ENCODE measurements around the gene RAB37. TPM values are rescaled to one million over a fixed set of nuclear protein-coding genes. Genes with fewer than 3 reads are reported as not detected.

RAB37 gene
- total RNA-seq, 1 experiment from 2014 or later, result 2.5 TPM

DNA sequence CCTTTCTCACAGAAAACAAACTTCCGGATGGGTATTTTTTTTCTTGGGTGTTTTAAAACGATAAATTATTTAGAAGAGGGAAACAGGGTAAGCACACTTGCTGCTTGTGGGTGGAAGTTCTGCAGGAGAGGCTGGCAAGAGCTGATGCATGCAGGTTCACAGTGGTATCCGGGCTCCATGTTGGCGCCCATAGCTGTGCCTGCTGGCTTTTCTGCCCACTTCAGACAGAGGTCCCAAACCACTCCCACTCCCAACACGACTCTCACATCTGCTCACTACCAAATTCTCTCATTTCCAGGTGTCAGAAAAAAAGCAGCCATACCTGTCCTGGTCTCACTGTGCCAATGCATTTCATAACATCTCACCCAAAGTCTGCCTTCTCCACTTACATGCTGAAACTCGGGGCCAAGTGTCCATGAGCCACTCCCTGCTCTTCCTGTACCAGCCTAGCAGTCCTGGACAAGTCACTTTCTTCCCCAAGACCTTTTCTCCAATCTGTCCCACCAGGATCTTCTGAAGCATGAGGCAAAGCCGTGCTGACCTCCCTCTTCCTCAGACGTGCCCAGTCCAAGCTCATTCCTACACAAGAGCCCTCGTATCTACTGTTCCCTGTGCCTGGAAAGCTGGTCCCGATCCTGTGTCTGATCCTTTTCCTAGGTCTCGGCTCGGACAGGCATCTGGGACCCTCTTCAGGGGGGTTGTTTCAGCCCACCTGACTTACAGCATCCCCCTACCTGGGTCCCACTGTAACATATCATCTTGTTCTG, 25.8 kb upstream of the RAB37 start:
- no peaks in the 10 kb centered on the region for H3K9me3 Mint-ChIP-seq
- H3K14ac ChIP-seq (ENCODE audit: insufficient read depth, low read length), result no peak overlapping the region
- no peaks in the 10 kb centered on the region for H3K27me3 ChIP-seq (ENCODE audit: insufficient read depth, low read length)
- no peak overlapping the region for H4K8ac ChIP-seq (replicated peaks; ENCODE audit: insufficient read length, low read depth, low read length)
- H2AK5ac ChIP-seq (ENCODE audit: insufficient read length, low read length), result no peak overlapping the region
- H3K27ac ChIP-seq (ENCODE audit: insufficient read length, low read depth, low read length), result no peak overlapping the region
- H4K20me1 ChIP-seq (ENCODE audit: control insufficient read depth, insufficient read depth, insufficient read length), result no peaks in the 10 kb centered on the region
- no peak overlapping the region for H3K4me2 ChIP-seq (ENCODE audit: insufficient read depth, insufficient read length, low read length)
- no peaks in the 10 kb centered on the region for H3K79me1 ChIP-seq (ENCODE audit: insufficient read depth, low read depth, low read length, poor library complexity, severe bottlenecking)
- no peak overlapping the region for H3K23ac ChIP-seq (ENCODE audit: insufficient read length, low read depth, low read length)
- H3K9me3 ChIP-seq (ENCODE audit: control insufficient read depth, low read depth, low read length), result no peaks in the 10 kb centered on the region
- no peak overlapping the region for H3K4ac ChIP-seq (ENCODE audit: low read depth, low read length)
- TF ChIP-seq, protein P1, sequence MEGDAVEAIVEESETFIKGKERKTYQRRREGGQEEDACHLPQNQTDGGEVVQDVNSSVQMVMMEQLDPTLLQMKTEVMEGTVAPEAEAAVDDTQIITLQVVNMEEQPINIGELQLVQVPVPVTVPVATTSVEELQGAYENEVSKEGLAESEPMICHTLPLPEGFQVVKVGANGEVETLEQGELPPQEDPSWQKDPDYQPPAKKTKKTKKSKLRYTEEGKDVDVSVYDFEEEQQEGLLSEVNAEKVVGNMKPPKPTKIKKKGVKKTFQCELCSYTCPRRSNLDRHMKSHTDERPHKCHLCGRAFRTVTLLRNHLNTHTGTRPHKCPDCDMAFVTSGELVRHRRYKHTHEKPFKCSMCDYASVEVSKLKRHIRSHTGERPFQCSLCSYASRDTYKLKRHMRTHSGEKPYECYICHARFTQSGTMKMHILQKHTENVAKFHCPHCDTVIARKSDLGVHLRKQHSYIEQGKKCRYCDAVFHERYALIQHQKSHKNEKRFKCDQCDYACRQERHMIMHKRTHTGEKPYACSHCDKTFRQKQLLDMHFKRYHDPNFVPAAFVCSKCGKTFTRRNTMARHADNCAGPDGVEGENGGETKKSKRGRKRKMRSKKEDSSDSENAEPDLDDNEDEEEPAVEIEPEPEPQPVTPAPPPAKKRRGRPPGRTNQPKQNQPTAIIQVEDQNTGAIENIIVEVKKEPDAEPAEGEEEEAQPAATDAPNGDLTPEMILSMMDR (conservative IDR thresholded peaks at IDR 0.05), result no peak
- no peak overlapping the region for H3T11ph ChIP-seq (ENCODE audit: low read length)
- no peak overlapping the region for H2AFZ ChIP-seq (ENCODE audit: low read length)
- no peaks in the 10 kb centered on the region for H3K23me2 ChIP-seq (ENCODE audit: insufficient read length, low read depth, low read length, poor library complexity, severe bottlenecking)
- no peak overlapping the region for H2BK12ac ChIP-seq (ENCODE audit: insufficient read length, low read depth, low read length)
- no peak for DNase-seq
- no CpG with 5 or more reads among the region's 12 CpGs for WGBS (ENCODE audit: extremely low coverage, insufficient read length, low lambda C conversion rate)
- H3K27ac Mint-ChIP-seq, result no peak overlapping the region
- H3K56ac ChIP-seq (ENCODE audit: insufficient read length, low read depth, low read length), result no peak overlapping the region
- H2BK15ac ChIP-seq (ENCODE audit: low read depth, low read length), result no peak overlapping the region
- H2BK5ac ChIP-seq (ENCODE audit: insufficient read length, low read length), result no peak overlapping the region
- no peak overlapping the region for H3K4me3 Mint-ChIP-seq
- no peak overlapping the region for H4K91ac ChIP-seq (ENCODE audit: insufficient read length, low read depth, low read length)
- no peaks in the 10 kb centered on the region for H3K36me3 Mint-ChIP-seq (ENCODE audit: insufficient read depth in 1 of 3, low read depth in 3 of 3)
- H3K79me2 ChIP-seq (ENCODE audit: insufficient read depth, low read length), result no peaks in the 10 kb centered on the region
- no peaks in the 10 kb centered on the region for H3K4me1 ChIP-seq (ENCODE audit: insufficient read depth, low read length)
- peaks cover 0 to 5% of the 10 kb centered on the region in 2 experiments; a peak in 1 of 4 replicates for H3K4me1 Mint-ChIP-seq
- H3K18ac ChIP-seq (ENCODE audit: insufficient read length, low read depth, low read length), result no peak overlapping the region
- no peak overlapping the region for H2BK20ac ChIP-seq (ENCODE audit: low read depth, low read length, poor library complexity, severe bottlenecking)
- H4K5ac ChIP-seq (ENCODE audit: insufficient read length, low read depth, low read length), result no peak overlapping the region
- peaks cover 31% of the 10 kb centered on the region for H3K27me3 Mint-ChIP-seq (ENCODE audit: low read depth)
- no peak overlapping the region for H3K9ac ChIP-seq (ENCODE audit: extremely low read depth, insufficient read length, low read length)
- no peak overlapping the region for H2BK120ac ChIP-seq (ENCODE audit: low read depth, low read length, poor library complexity, severe bottlenecking)

Data from H9 (cell line).